ENCODE data around the gene PTPRE. TPM values are rescaled to one million over a fixed set of nuclear protein-coding genes. Genes with fewer than 3 reads are reported as not detected.

The PTPRE gene
- total and polyA plus RNA-seq, 10 of the 15 experiments (the other 5 are each of a cell fraction or from before 2014, with no cell fraction given), result 2.9 to 7.6 (median 5.8) TPM

- ChIA-PET POLR2A (no interaction called here), SMC1A (ENCODE audit: uncharacterized antibody, unreplicated experiment) (no interaction called here), CTCF (no interaction called here), RAD21 (ENCODE audit: unreplicated experiment) (no interaction called here)
- intact Hi-C loops (cut with micrococcal nuclease; ENCODE audit: unreplicated experiment), result no loop called here
- BruUV-seq (replicated peaks), result no TSS peak
- ATAC-seq, result no peak
- no peak for DNase-seq (ENCODE audit: low read depth, low spot score)
- no peak overlapping the region for H3K9ac ChIP-seq (ENCODE audit: control insufficient read depth, insufficient read depth, low read length)
- H3K27ac ChIP-seq (ENCODE audit: control insufficient read depth, insufficient read depth), result no peak overlapping the region
- no peaks in the 10 kb centered on the region for H3K9me3 ChIP-seq (replicated peaks; ENCODE audit: control insufficient read depth, insufficient read depth, low read length)
- H3K27me3 ChIP-seq (replicated peaks in 1 of 2; ENCODE audit: control insufficient read depth in 2 of 2, insufficient read depth in 2 of 2, low read length in 1 of 2), result peaks cover 0 to 2% of the 10 kb centered on the region in 2 experiments; a peak in 1 of 4 replicates
- H2AFZ ChIP-seq (ENCODE audit: control insufficient read depth, low read depth, low read length), result no peak overlapping the region
- H3K4me1 ChIP-seq (ENCODE audit: control insufficient read depth, insufficient read depth, low read length), result no peaks in the 10 kb centered on the region
- H3K36me3 ChIP-seq (ENCODE audit: control insufficient read depth in 2 of 2, insufficient read depth in 2 of 2, low read length in 1 of 2), result no peaks in the 10 kb centered on the region
- no peak overlapping the region for H3K4me3 ChIP-seq
- no peaks in the 10 kb centered on the region for H4K20me1 ChIP-seq (ENCODE audit: control insufficient read depth, insufficient read depth)
- no peaks in the 10 kb centered on the region for H3K79me2 ChIP-seq (ENCODE audit: control insufficient read depth, insufficient read depth, low read length)
- no peak for FAIRE-seq
- WGBS (ENCODE audit: insufficient coverage, insufficient replicate concordance, low lambda C conversion rate, missing lambda C conversion rate), result 74% methylated on average over 5 of the region's 5 CpGs
- in situ Hi-C loops (cut with MboI), result no loop called here
- TF ChIP-seq MYB (IDR thresholded peaks at IDR 0.05; ENCODE audit: borderline replicate concordance, low read depth, low read length) (no peak), PRDM15 (CRISPR knock-in tag; IDR thresholded peaks at IDR 0.05) (no peak), TCF12 (IDR thresholded peaks at IDR 0.05; ENCODE audit: low read depth, low read length) (no peak), MEF2B (IDR thresholded peaks at IDR 0.05; ENCODE audit: partially characterized antibody, poor library complexity, severe bottlenecking) (no peak), CEBPB (IDR thresholded peaks at IDR 0.05; ENCODE audit: borderline replicate concordance in 1 of 2, low read depth in 2 of 2, low read length in 2 of 2) (no peak), SUZ12 (IDR thresholded peaks at IDR 0.05; ENCODE audit: unreplicated experiment) (no peak), MTA2 (IDR thresholded peaks at IDR 0.05; ENCODE audit: low read depth) (no peak), TCF7 (IDR thresholded peaks at IDR 0.05; ENCODE audit: borderline replicate concordance) (no peak), NR2C1 (IDR thresholded peaks at IDR 0.05) (no peak), DPF2 (IDR thresholded peaks at IDR 0.05) (no peak)
- H3K4me2 ChIP-seq (ENCODE audit: control insufficient read depth, insufficient read depth), result no peak overlapping the region
These were observed 26.4 kb downstream of the PTPRE start for GRCh38 chr10:127933271-127933670.
